ENCODE data around the gene TMEM81. TPM values are rescaled to one million over a fixed set of nuclear protein-coding genes. Genes with fewer than 3 reads are reported as not detected.

Gene TMEM81
- total RNA-seq, 1 experiment from 2014 or later = 5.4 TPM

DNA sequence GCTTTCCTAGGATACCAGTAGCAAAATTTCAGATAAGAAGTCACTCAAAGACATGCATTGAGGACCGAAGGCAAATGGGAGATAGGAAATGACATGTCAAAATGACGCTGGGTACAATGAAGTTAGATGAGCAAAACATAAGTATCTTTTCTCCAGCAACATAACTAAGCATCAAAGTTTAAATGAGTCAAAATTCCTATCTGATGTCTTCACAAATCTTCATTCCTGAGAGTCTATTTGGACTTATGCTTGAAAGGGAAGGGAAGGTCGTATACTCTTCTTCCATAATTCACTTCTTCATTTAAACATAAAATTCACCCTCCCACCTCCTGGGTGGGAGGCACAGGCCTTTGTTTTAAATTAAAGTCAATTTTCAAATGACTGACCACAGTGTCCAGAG lies 4.1 kb upstream of the TMEM81 start:
- Histone ChIP-seq H3K27me3 (ENCODE audit: insufficient read depth, low read depth) (no peaks in the 10 kb centered on the region), H3K4me2 (no peak overlapping the region), H3K4me3 (no peak overlapping the region), H2AFZ (no peak overlapping the region), H3K79me2 (ENCODE audit: low read depth) (no peaks in the 10 kb centered on the region), H3K4me1 (replicated peaks; ENCODE audit: insufficient read depth) (no peaks in the 10 kb centered on the region), H3K9me3 (ENCODE audit: insufficient read depth, low read depth) (no peaks in the 10 kb centered on the region), H3K9me2 (ENCODE audit: insufficient read depth) (no peaks in the 10 kb centered on the region), H3K27ac (no peak overlapping the region), H3F3A (ENCODE audit: insufficient read depth, low read depth) (no peaks in the 10 kb centered on the region), H3K36me3 (ENCODE audit: low read depth) (0 out of 2 replicates have a peak, but pooled peaks cover 6% of the 10 kb centered on the region), H4K20me1 (ENCODE audit: insufficient read depth) (peaks cover 3% of the 10 kb centered on the region; the same call in 1 of the 2 replicates)
- DNase-seq = no peak
- BruUV-seq (replicated peaks) = no TSS peak
- POLR2A ChIA-PET (ENCODE audit: unreplicated experiment) = no interaction called here
- intact Hi-C loops (cut with micrococcal nuclease; ENCODE audit: unreplicated experiment) = no loop called here
- CTCF ChIA-PET = no interaction called here
- TF ChIP-seq, protein P1, sequence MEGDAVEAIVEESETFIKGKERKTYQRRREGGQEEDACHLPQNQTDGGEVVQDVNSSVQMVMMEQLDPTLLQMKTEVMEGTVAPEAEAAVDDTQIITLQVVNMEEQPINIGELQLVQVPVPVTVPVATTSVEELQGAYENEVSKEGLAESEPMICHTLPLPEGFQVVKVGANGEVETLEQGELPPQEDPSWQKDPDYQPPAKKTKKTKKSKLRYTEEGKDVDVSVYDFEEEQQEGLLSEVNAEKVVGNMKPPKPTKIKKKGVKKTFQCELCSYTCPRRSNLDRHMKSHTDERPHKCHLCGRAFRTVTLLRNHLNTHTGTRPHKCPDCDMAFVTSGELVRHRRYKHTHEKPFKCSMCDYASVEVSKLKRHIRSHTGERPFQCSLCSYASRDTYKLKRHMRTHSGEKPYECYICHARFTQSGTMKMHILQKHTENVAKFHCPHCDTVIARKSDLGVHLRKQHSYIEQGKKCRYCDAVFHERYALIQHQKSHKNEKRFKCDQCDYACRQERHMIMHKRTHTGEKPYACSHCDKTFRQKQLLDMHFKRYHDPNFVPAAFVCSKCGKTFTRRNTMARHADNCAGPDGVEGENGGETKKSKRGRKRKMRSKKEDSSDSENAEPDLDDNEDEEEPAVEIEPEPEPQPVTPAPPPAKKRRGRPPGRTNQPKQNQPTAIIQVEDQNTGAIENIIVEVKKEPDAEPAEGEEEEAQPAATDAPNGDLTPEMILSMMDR (conservative IDR thresholded peaks at IDR 0.05) = no peak
- TF ChIP-seq EZH2 (IDR thresholded peaks at IDR 0.05; ENCODE audit: low read depth) = no peak

DNA sequence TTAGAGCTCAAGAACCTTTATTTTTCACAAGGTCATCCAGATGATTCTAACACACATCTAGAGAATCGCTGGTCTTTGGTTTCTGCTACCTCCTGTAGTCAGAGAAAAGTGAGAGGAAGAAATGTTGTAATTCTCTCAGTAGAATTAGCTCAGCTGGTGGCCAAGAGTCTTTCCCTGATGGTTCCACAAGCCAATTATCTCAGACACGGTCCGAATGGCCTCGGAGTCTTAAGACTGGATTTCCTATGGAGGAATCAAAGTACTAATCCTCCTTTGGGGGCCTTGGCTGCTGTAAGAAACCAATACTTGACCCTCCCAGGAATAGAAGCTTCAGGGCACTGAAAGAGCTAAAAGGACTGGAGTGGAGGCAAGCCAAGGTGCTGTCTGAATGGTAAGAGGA lies 1.8 kb downstream of the TMEM81 start:
- BruUV-seq (replicated peaks) = no TSS peak
- Histone ChIP-seq H3K27me3 (ENCODE audit: insufficient read depth, low read depth) (no peaks in the 10 kb centered on the region), H3K9me3 (ENCODE audit: insufficient read depth, low read depth) (no peaks in the 10 kb centered on the region), H3K27ac (no peak overlapping the region), H3K36me3 (ENCODE audit: low read depth) (no peaks in the 10 kb centered on the region), H3F3A (ENCODE audit: insufficient read depth, low read depth) (no peaks in the 10 kb centered on the region), H4K20me1 (ENCODE audit: insufficient read depth) (no peaks in the 10 kb centered on the region; the same call in none of the 2 replicates), H3K9me2 (ENCODE audit: insufficient read depth) (no peaks in the 10 kb centered on the region), H3K79me2 (ENCODE audit: low read depth) (no peaks in the 10 kb centered on the region), H3K4me3 (no peak overlapping the region), H2AFZ (no peak overlapping the region), H3K4me1 (replicated peaks; ENCODE audit: insufficient read depth) (no peaks in the 10 kb centered on the region), H3K4me2 (no peak overlapping the region)
- intact Hi-C loops (cut with micrococcal nuclease; ENCODE audit: unreplicated experiment) = no loop called here
- CTCF ChIA-PET = no interaction called here
- TF ChIP-seq EZH2 (IDR thresholded peaks at IDR 0.05; ENCODE audit: low read depth) = no peak
- TF ChIP-seq, protein P1 (conservative IDR thresholded peaks at IDR 0.05) = no peak
- POLR2A ChIA-PET (ENCODE audit: unreplicated experiment) = no interaction called here
- DNase-seq = no peak

DNA sequence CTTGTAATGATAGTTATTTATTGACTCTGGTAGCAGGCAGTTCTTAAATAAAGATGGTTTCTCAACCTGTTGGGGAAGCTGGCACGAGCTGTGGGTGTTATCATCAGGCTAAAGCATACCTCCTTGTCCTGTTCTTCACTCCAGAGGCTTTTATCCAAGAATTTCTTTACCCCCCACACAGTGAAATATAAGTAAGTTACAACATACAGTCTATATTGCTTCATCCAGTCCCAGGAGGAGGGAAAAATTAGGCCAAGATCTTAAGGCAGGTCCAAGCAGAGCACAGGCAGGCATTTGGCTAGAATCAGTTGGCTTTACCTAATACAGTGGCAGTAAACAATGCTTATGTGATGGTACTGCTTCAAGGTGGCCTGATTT lies 6.3 kb downstream of the TMEM81 start:
- no peak for DNase-seq
- Histone ChIP-seq H3K27me3 (ENCODE audit: insufficient read depth, low read depth) (no peaks in the 10 kb centered on the region), H3K4me2 (no peak overlapping the region), H2AFZ (no peak overlapping the region), H3F3A (ENCODE audit: insufficient read depth, low read depth) (no peaks in the 10 kb centered on the region), H3K9me3 (ENCODE audit: insufficient read depth, low read depth) (no peaks in the 10 kb centered on the region), H3K9me2 (ENCODE audit: insufficient read depth) (no peaks in the 10 kb centered on the region), H3K36me3 (ENCODE audit: low read depth) (no peaks in the 10 kb centered on the region), H3K4me3 (no peak overlapping the region), H3K27ac (no peak overlapping the region), H3K79me2 (ENCODE audit: low read depth) (no peaks in the 10 kb centered on the region), H3K4me1 (replicated peaks; ENCODE audit: insufficient read depth) (no peaks in the 10 kb centered on the region), H4K20me1 (ENCODE audit: insufficient read depth) (no peaks in the 10 kb centered on the region; the same call in 1 of the 2 replicates)
- ChIA-PET POLR2A (ENCODE audit: unreplicated experiment) (interaction anchor here (0.7 kb wide), 1 partner anchor 516 kb away, joined by 4 read pairs; no protein-coding TSS in a partner anchor), CTCF (no interaction called here)
- intact Hi-C loops (cut with micrococcal nuclease; ENCODE audit: unreplicated experiment) = no loop called here
- no TSS peak for BruUV-seq (replicated peaks)
- no peak for TF ChIP-seq EZH2 (IDR thresholded peaks at IDR 0.05; ENCODE audit: low read depth)
- TF ChIP-seq, protein P1 (conservative IDR thresholded peaks at IDR 0.05) = no peak

Data from PC-9 (cell line).